Activated CD8-positive, alpha-beta memory T cell treated with anti-CD3 and anti-CD28 coated beads, Interleukin-2, amount 50 U/mL, for 1 hour (primary cell): ENCODE measurements around the gene CTIF.

Experiments used
- DNase-seq: peaks from one replicate; pipeline ENCODE4 v3.0.0-alpha.2; 2020; ENCODE audit errors: extremely low read depth

CTIF gene

DNA sequence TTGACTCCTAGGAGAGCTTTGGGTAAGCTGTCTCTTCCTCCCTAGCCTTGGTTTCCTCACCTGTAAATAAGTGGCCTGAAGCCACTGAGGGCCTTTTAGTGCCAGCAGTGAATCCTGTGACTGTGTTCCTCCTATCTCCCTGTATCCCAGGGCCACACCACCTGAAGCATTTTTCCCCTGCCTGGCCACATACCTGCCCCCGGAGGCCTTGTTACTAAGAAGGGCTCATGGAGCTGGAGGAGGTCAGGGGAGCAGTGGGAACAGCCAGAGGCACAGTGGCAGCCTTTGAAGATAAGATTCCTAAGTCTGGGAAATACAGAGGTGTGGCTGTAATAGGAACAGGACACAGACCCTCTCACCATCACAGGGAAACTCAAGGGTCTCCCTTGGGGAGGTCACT lies 249.5 kb downstream of the CTIF start:
- no peak for DNase-seq

DNA sequence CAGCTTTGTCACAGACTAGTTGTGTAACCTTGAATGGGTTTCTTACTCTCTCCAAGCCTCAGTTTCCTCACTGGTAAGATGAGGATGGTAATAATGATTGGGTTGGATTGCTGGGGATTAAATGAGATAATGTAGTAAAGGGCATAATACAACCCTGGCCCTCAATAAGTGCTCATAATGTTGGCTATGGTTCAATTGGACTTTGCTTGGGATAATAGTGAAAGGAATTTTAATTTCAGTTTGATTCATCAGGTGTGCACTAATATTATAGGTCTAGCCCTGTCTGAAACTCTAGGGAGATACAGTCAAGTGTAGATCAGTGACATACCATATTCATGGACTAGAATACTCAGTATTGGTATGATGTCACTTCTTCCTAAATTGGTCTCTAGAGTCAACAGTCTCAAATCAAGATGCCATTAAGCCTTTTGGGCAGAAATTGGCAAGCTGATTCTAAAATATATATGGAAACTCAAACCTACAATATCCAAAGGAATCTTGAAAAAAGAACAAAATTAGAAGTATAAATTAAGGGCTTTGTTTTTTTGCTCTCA lies 250.5 kb downstream of the CTIF start:
- DNase-seq, result no peak

DNA sequence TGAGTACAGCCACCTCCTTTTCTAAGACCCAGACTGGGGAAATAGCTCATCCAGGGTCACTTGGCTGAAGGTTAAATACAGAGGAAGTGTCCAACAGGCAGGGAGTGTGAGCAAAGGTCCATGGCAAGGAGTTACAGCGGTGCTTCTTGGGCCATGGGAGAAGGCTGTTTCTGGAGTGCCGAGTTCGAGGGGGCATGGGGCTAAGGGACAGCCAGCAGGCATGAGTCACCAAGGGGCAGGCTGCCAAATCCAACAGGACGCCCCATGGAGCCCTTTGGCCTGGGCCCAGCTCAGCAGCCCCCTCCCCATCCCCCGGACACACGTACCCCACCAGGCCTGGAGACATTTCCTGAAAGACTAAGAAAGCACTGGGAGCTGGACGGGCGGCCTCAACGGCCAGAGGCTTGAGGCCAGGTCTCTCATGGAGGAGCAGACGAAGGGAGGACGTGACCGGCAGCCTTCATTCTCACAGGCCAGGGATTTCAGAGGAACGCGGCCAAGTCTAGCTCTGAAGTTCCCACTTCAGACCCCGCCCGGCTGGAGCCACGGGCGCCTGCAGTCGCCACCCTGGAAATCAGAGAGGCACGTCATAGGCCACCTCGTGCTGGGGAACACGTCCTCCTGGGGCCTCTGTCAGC lies 251.5 kb downstream of the CTIF start:
- no peak for DNase-seq

DNA sequence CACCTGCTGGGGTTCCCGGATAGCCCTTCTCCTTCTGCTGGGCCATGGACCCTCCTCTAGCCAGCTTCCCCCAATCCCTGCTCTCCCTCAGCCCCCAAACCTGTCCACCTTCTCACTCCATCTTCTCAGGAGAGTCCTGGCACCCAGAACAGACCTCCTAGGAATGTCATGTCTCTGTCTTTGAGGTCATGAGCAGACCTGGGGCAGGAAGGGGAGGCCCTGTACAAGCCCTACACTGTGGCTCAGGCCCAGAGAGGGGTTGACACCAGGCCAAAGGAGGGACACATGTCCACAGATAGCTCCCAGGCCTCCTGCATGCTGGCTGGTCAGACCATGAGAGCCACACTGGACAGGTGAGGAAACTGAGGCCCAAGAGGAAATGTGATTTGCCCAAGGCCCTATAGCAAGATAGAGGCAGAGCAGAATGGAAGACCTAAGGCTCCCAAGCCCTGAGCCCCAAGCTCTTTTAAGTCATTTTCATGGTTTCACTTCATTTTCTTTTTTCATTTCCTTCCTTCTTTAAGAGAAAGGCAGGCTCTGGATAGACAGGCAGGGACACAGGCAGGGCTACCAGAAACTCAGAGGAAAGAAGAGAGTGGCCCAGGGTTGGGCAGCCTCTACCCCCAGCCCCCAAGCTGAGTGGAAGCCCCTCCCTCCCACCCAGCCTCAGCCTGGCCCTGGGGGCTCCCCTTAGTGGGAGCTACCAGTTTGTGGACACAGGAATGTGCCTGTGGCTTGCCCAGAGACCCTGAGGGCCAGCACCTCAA lies 252.2 kb downstream of the CTIF start:
- no peak for DNase-seq

DNA sequence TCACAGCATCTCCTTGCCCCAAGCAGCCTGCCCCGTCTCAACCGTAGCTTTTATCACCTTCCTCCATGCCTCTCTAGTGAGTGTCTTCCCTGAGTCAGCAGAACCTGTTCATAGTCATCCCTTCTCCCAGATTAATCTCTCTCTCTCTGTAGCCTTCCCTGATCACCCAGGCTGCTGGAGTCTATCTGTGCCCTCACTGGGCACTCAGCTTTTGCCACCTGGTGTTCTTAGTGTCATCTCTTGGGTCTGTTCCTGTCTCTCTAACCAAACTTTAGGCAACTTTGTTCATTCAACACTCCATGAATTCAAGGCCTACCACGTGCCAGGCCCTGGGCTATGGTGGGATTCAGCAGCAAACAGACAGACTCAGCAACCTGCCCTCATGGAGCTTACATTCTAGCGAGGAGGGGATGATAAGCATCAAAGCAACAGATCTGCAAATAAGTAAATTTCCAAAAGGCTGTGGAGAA lies 252.8 kb downstream of the CTIF start:
- no peak for DNase-seq

DNA sequence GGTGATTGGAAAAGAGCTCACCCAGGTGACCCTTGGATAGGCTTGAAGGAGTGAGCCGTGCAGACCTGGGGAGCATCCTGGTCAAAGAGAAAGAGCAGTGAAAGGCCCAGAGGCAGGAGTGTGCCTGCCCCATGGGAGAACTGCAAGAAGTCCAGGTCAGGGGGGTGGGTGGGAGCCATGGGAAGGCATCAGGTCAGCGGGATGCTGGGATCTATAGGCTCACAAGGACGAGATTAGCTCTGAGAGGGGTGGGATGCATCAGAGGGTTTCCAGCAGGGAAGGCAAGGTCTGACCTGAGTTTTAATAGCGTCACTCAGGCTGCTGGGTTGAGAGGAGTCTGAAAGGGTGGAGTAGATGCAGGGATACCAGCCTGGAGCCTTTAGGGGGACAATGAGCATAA lies 253.3 kb downstream of the CTIF start:
- no peak for DNase-seq

DNA sequence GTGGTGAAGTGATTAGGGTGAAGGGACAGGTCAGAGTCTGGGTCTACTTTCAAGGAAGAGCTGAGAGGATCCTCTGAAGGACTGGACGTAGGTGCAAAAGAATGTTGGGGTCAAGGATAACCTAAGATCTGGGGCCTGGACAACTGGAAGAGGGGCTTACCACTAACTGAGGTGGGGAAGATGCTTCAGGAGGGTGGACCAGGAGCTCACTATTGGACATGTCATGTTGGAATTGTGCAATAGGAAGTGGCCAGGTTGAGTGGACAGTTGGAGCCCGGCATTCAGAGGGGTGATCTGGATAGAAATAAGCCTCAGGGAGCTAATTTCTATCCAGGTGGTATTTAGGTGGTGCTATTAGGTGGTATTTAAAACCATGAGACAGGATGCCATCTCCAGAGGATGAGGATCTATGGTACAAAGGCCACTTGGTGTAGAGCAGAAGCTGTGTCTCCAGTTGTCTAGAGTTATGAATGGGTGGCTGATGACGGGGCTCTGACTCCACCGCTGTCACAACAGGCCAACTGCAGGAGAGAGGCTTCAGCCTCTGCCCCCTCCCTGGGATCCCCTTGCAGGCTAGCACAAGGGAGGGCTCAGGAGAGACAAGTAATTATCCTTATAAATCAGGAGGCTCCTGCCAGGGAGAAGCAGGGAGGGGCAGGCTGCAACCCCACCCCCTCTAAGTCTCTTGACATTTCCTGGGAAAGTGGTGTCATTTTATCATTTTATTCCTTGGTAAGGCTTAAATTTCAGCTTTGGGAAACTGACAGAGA lies 254.0 kb downstream of the CTIF start:
- no peak for DNase-seq

DNA sequence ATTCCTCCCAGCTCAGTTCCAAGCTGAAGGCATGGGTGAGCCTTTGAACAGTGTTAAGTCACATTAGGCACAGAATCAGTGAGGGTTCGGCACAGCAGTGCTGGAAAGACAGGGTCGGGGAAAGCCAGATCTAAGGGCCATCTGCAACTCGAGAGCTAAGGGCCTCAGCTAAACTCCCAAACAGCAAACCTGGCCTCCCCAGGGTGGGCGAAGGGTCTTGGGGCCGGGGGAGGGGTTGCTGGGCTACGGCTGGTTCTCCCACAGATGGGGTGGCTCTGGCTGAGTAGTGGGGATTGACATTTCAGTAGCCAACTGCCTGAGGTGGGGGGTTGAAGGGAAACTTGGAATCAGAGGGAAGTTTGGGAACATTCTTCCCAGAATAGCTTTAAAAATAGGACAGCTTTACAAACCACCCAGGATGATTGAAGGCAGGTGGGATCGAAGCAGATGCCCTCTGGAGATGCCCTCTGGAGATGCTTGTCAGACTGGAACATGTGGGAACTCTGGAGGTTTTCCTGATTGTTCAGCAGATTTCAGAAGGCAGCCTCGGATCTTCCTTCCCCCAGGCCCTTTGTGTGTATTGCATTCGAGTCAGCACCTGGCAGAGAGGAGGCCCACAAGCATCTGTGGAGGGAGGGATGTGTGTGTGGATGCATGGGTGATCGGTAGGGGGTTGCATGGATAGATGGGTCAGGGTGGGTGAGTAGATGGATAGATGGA lies 255.6 kb downstream of the CTIF start:
- DNase-seq, result no peak

DNA sequence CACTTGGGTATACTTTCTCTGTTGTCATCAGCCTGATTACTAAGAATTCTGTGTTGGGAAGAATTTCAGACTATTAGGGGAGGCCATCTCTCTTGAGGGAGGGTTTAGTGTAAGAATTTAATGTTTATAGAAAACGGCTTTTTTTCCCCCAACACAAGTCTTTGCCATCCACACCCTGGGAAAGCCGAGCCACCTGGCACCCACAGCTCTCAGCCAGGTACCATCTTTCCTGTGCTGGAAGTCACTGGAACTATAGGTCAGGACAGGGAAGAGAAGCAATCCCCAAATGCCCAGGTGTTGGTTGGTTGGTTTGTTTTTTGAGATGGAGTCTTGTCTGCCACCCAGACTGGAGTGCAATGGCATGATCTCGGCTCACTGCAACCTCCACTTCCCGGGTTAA lies 256.9 kb downstream of the CTIF start:
- no peak for DNase-seq

DNA sequence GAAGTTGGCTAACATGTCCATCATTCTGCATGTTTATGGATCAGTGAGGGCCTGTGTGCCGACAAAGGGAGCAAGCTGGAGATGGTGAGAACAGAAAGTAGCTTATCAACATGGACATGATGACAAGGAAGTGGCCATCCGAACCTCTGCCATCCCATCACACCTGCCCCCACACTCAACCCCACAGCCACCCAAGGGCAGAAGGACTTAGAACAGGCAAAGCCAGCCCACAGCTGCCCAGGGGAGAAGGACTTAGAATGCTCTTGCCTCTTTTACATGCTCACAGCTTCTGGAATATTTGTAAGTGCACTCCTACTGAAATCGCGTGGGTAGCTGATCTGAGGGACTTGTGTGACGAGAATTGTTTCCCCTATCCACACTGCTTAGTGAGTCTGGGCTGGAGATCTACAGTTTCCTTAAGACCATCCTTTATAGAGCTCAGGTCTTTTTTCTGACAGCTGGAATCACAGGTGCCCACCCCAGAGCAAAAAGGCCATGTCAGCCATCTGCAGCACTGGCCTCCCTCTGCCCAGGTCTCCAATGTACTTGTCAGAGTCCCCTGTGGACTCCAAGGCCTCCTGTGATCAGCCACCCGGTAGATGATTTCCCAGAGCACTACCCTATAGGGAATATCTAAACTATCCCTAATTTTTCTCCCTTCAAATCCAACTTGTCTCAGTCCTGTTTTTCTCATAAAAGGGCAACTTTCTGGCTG lies 257.8 kb downstream of the CTIF start:
- no peak for DNase-seq

DNA sequence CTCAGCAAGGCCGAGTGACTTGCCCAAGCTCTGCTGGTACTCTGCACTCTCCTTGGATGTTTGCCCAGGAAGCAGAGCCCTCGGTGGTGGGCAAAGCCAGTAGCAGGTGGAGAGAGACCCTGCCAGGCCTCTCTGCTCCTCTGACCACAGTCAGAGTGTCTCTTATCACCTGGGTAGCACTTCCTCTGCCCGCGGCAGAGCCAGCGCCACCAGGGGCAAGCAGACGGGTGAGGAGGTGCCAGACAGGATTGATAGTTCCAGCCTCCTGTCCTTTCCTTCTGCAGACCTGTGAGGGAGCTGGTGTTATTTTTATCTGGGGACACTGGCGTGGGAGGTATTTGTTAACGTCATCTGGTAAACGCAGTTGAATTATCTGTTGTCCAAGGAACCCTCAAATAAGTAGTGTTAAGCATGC lies 259.0 kb downstream of the CTIF start:
- no peak for DNase-seq

DNA sequence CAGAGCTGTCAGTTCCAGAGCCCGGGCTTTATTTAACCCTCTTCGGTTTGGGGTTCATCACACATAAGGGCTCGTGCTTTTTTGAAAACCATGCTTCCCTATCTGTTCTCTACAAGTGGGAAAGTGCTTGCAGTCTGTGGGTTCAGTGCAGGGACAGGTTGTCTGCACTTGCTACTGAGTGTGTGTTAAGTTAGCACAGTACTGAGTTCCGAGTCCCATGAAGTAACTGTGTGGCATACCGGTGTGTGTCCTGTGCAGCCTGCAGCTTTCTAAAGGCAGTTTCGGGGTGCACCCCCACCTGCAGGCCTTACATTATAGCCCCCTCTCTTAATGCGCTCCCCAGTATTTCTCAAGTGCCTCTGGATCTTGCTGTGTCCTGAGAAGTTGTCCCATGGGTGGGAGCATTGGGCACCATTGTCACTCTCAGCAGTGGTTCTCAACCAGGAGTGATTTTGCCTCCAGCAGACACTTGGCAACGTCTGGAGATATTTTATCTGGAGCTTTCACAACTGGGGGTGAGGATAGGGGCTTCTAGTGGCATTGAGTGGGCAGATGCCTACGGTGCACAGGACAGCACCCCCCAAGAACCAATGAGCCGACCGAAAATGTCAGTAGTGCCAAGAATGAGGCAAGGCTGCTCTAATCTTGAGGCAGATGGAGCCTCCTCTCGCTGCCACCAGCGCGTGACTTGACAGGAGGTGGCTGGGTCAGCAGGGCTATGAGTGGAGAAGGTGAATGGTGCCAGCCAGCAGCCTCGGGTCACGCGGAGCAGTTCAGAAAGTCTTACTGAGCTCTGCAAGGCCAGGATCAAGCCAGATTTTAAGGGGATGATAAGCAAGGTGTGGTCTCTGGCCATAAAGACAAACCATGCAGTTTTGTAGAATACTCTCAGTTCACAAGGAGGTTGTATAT lies 259.8 kb downstream of the CTIF start:
- DNase-seq, result no peak

DNA sequence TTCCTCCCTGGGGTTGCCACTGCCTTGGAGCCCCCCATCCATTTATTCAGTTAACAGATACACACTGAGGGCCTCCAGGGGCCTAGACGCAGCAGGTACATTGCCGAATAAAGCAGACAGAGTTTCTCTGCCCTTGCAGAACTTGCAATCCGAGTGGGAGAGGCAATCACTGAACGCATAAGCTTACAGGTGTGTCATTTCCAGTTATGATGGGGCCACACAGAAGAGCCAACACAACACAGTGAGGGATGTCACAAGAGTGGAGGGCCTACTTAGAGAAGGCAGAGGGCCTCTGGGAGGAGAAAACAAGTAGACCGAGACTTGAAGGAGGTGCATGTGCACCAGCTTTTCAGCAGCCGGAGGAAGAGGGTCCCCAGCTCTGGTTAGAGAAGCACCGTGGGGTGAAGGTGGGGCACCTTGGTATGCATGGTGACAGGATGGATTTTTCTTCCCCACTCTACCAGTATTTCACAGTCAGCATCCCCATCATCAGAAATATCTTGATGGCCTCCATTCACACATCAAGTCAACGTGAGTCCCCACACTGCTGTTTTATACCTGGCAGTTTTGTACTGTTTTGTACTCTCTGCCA lies 261.0 kb downstream of the CTIF start:
- no peak for DNase-seq

DNA sequence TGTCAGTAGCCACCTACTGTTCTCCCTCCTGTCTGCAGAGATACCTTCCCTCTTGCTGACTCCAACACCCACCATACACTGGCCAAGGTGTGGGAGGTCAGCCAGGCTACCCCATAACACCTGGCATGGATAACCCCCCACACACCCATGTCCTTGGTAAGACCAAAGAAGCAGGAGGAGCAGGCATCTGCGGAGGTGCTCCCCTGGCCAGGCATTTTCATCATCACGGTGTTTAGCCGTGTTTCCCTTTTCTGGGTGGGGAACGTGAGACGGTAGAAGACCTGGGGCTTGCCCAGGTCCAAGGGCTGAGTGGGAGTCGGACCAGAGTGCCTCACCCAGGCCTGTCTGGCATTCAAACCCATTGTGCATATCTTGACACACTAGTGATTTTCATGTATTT lies 261.6 kb downstream of the CTIF start:
- no peak for DNase-seq

DNA sequence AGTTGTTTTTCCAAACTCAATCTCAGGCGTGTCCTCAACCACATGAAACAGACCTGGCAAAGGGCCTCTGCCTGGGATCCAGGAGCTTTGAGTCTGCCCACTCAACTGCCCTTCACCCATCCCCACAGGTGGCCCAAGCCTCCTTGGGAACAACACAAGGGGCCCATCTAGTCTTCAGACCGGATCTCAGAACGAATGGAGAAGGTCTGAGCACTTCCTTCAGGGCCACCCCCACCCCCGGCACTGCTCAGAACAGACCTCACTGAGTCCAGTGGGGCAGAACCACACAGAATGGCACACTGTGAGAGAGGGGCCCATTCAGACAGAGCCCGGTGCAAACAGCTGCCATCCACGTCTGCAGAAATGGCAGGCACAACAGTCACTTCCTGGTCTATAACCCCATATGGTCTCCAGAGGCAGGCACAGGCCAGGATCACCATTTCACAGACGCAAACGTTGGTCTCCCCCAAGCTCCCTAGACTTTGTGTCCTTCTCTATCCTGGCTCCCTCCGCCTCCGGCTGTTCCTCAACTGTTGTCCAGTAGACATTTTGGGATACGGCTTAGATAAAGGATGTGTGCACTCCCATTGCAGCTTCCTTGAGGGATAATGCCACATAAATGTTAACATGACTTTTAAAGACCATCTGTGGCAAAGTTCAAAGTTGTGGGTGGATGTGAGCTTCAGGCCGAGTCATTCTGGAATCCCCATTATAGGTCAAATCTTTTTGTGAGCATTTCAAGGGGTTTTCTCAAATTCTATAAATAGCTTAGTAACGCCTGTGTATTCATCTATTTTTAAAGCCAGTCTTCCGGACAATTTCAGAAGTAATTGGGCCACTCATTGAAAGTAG lies 262.3 kb downstream of the CTIF start:
- no peak for DNase-seq

DNA sequence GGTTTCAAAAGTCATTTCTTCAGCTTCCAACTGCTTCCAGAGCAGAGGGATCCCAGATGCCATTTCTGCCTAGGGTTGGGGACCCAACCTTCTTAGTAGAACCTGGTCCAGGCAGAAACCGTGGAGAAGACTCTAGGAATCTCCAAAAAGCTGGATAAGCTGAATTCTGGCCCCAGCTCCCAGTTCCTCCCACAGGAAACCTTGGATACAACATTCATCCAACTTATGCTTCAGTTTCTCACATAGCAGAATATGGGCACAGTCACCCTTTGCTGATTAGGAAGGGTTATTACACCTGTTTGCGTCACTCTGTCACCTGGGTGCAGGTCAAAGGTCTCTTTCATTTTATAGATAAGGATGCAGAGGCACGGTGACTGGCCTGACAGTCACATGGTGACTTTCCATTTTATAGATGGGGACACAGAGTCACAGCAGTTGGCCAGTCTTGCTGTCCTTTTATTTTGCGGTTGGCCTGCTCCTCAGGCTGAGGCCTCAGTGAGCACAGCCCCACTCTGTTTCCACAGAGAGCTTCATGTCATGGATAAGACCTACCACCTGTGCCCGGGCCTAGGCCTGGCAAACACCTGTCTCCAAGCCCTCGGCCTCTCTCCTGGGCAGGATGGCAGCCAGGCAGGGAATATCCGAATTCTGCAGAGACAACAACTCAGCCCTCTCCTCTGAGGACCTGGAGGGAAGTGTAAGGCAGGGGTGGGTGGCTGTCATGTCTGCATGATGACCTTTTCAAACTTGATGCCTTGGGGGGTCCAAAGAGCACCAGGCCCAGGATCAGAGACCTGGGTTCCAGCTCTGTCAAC lies 263.1 kb downstream of the CTIF start:
- no peak for DNase-seq

DNA sequence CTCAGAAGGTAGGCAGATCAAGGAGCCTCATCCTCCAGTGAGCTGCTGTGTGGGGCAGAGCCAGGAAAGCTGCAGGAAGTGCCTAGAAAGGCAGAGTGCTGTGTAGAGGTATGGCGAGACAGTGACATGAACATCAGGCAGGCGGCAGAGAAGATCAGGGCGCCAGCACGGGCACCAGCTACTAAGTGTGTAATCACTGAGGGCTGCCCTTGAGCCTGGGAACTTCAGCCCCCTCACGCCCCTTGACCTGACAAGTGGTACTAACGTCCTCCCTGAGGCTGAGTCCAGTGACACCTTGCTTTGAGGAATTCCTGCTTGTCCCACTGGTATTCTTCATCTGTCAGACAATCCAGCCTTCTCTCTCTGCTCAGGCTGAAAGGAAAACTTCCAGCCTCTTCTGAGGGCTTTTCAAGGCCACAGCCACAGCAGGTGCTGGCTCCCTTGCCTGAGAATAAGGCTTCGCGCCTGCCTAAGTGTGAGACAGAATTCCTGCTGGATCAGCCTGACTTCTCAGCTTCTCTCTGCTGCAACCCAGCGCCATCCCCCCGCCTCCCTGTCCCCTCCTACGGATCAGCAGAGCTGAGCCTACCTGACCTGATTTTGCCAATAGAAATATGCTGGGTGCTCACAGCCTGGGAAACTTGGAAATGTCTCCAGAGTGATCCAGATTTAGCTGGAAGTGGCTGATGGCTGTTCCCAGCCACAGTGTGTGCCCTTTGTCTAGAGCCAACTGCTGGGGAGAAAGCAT lies 263.9 kb downstream of the CTIF start:
- DNase-seq, result no peak
